Pancreas (tissue), 10 donors: ENCODE results near the gene PPIL6. TPM values are rescaled to one million over a fixed set of nuclear protein-coding genes. Genes with fewer than 3 reads are reported as not detected.

Experiments used
- ATAC-seq, 4 donors: fragments of 200-7000 bp; cut with Tn5 transposase; one replicate each; pipeline versions ENCODE4 v1.8.0 to v1.9.1; 2020; ENCODE audit warnings: mild to moderate bottlenecking in 4 of 4, moderate library complexity in 4 of 4
- DNase-seq, 6 donors: peaks; one replicate each; pipeline ENCODE4 v3.0.0-alpha.2; 2020
- FAIRE-seq: peaks from 2 replicates; lab custom pipeline; 2012; peaks lifted over from hg19 to GRCh38; lab: Jason Lieb, UNC
- H3K27ac ChIP-seq, 4 donors: fragments of 200-600 bp; sonication (generic); 1 replicate in 3 of 4; 2 replicates in 1 of 4; pipeline versions ENCODE4 v1.5.0 to v1.8.0; 2020
- H3K27me3 ChIP-seq, 4 donors: fragments of 200-600 bp; one replicate each; pipeline ENCODE4 v1.8.0; 2021
- H3K36me3 ChIP-seq, 3 donors: fragments of 200-600 bp; sonication (generic) in 1 of 3; one replicate each; pipeline versions ENCODE4 v1.5.0 to v1.8.0; 2020 to 2021
- H3K4me1 ChIP-seq, 3 donors: fragments of 200-600 bp; one replicate each; pipeline ENCODE4 v1.8.0; 2021
- H3K4me3 ChIP-seq, 4 donors: fragments of 200-600 bp; sonication (generic) in 2 of 4; one replicate each; pipeline versions ENCODE4 v1.5.0 to v1.8.0; 2020 to 2021
- H3K9me3 ChIP-seq, 4 donors: fragments of 200-600 bp; one replicate each; pipeline ENCODE4 v1.8.0; 2021
- CTCF ChIP-seq, 4 donors: fragments of 200-600 bp; sonication (generic) in 3 of 4; IDR thresholded peaks; one replicate each; pipeline versions ENCODE4 v1.5.0 to v1.8.0; 2021; ENCODE audit warnings: antibody characterized with exemption in 4 of 4
- WGBS, 2 donors: extraction: QIAGEN DNeasy Blood & Tissue Kit; methylation state at CpG; one replicate each; pipeline ENCODE4 v1.1.7; 2013; 5-methylcytosine and 5-hydroxymethylcytosine counted together
- intact Hi-C, 3 donors: fragments of 100-400 bp; cut with DNase I; formaldehyde crosslinking; loops; one replicate each; pipeline versions ENCODE4 v1.11.1 to v1.14.2; 2022
- polyA plus RNA-seq, 2 donors: library from polyadenylated mRNA; stranded (reverse); fragments of 200-250 nt; gene quantifications; one replicate each; pipeline ENCODE4 v1.2.3, GENCODE V29; 2013
- total RNA-seq, 6 donors: library from RNA; stranded (reverse); fragmentation: NEBNext Ultra II Directional in 4 of 6; extraction: Animal tissue kit (Norgen Biotek cat#: 25700) in 4 of 6; gene quantifications; one replicate each; pipeline versions ENCODE4 v1.2.1 to v1.2.4, GENCODE V29; 2021 to 2023
- donor health status: healthy with polysubstance abuse.
- donor health status: DM: no; HTN: no; CAD: no; lungs with moderate emphysema.
- donor health status: DM: no; HTN: no; CAD: no.
- donor health status: control.
- donor health status: control.
- donor health status: Bipolar disorder and iron deficiency.
- donor health status: DM: yes; HTN: yes; CAD: no.
- donor health status: DM: no; HTN: no; CAD: no.
- donor health status: DM: no; HTN: no; CAD: no.
- donor health status: DM: yes; HTN: yes; CAD: no.

Gene PPIL6
- total and polyA plus RNA-seq, 8 donors, result 1.1 to 3.4 (median 2.0) TPM

DNA sequence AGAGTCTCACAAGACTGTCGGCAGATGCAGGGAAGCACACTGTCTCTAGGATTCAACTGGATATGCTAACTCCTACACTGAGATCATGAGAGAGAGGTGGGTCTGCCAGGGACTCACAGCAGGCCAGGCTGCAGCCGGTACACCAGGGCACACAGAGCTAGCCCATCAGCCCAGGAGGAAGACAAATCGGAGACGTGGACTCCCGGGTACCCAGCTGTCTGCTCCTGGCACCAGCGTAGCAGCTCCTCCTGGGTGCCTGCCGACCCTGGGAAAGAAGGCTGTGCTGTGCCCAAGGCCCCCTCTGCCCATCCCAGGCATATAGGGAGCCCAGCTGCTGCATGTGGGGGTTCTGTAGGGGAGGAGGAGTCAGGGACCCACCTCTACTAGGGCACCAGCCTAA, 8.2 kb upstream of the PPIL6 start:
- H3K36me3 ChIP-seq, result no peaks in the 10 kb centered on the region
- intact Hi-C loops, result no loop called here
- WGBS, 2 donors, result 42% methylated on average over 7 of the region's 7 CpGs
- H3K9me3 ChIP-seq, result no peaks in the 10 kb centered on the region
- TF ChIP-seq CTCF (IDR thresholded peaks at IDR 0.05), result no peak
- no peaks in the 10 kb centered on the region for H3K27me3 ChIP-seq
- no peaks in the 10 kb centered on the region for H3K4me1 ChIP-seq
- no peak for DNase-seq
- no peak overlapping the region for H3K27ac ChIP-seq
- H3K4me3 ChIP-seq, result no peak overlapping the region
- ATAC-seq, result peak in 1 of 4 donors; percentile 6
- no peak for FAIRE-seq

- intact Hi-C loops, result no loop called here
- no peak for FAIRE-seq
- Histone ChIP-seq H3K27me3 (no peaks in the 10 kb centered on the region), H3K4me3 (no peak overlapping the region), H3K4me1 (no peaks in the 10 kb centered on the region), H3K9me3 (no peaks in the 10 kb centered on the region), H3K27ac (no peak overlapping the region), H3K36me3 (no peaks in the 10 kb centered on the region)
- no peak for DNase-seq
- ATAC-seq, result peak in 2 of 4 donors; percentile 18 to 21
- 67 to 71% methylated on average over 8 of the region's 8 CpGs for WGBS, 2 donors
- no peak for TF ChIP-seq CTCF (IDR thresholded peaks at IDR 0.05)
Observed at GRCh38 chr6:109447878-109448555, 7.6 kb upstream of the PPIL6 start.

DNA sequence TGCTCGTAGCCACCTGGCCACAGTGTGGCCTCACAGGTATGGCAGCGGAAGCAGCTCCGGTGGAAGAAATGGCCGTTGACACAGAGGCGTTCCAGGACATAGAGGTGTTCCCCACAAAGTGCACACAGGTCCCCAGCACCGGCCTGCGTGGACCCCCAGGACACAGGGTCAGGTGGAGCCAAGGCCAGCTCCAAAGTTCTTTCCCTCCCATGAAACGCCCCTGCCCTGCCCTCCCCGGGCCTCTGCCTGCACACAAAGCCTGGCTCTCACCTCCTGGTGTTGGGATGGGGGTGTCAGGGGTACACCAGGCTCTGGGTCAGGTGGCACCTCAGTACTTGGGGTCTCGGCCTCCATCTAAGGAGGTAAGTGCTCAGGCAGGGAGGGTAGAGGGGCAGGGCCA, 6.7 kb upstream of the PPIL6 start:
- 81 to 82% methylated on average over 10 of the region's 10 CpGs for WGBS, 2 donors
- Histone ChIP-seq H3K4me3 (no peak overlapping the region), H3K27me3 (no peaks in the 10 kb centered on the region), H3K27ac (no peak overlapping the region), H3K4me1 (peaks cover 0 to 1% (median 0%) of the 10 kb centered on the region in 3 donors), H3K36me3 (no peaks in the 10 kb centered on the region), H3K9me3 (no peaks in the 10 kb centered on the region)
- ATAC-seq (no peak), FAIRE-seq (no peak), DNase-seq (peak in 1 of 6 donors; percentile 66)
- TF ChIP-seq CTCF (IDR thresholded peaks at IDR 0.05), result no peak
- intact Hi-C loops, result no loop called here

GRCh38 chr6:109446541-109446940, 6.1 kb upstream of the PPIL6 start:
- H3K9me3 ChIP-seq, result no peaks in the 10 kb centered on the region
- TF ChIP-seq CTCF (IDR thresholded peaks at IDR 0.05), result no peak
- H3K4me3 ChIP-seq, result no peak overlapping the region
- H3K27me3 ChIP-seq, result no peaks in the 10 kb centered on the region
- FAIRE-seq, result no peak
- intact Hi-C loops, result no loop called here
- no peak for ATAC-seq
- 88 to 90% methylated on average over 8 of the region's 8 CpGs for WGBS, 2 donors
- no peaks in the 10 kb centered on the region for H3K36me3 ChIP-seq
- no peak overlapping the region for H3K27ac ChIP-seq
- H3K4me1 ChIP-seq, result peaks cover 0 to 7% (median 0%) of the 10 kb centered on the region in 3 donors
- no peak for DNase-seq

- no peak overlapping the region for H3K4me3 ChIP-seq
- intact Hi-C loops, result no loop called here
- no peaks in the 10 kb centered on the region for H3K9me3 ChIP-seq
- H3K27me3 ChIP-seq, result no peaks in the 10 kb centered on the region
- FAIRE-seq, result no peak
- no peak for ATAC-seq
- 89 to 91% methylated on average over 15 of the region's 15 CpGs for WGBS, 2 donors
- no peaks in the 10 kb centered on the region for H3K36me3 ChIP-seq
- H3K27ac ChIP-seq, result no peak overlapping the region
- no peak for TF ChIP-seq CTCF (IDR thresholded peaks at IDR 0.05)
- peaks cover 0 to 8% (median 0%) of the 10 kb centered on the region in 3 donors for H3K4me1 ChIP-seq
- DNase-seq, result peak in 1 of 6 donors; percentile 61
Observed at GRCh38 chr6:109446072-109446471, 5.6 kb upstream of the PPIL6 start.
